Sigmoid colon (tissue), 7 donors: ENCODE measurements around the gene NELFE. TPM values are rescaled to one million over a fixed set of nuclear protein-coding genes. Genes with fewer than 3 reads are reported as not detected.

Experiments used
- DNase-seq: peaks from one replicate; pipeline ENCODE4 v3.0.0-alpha.2; 2019
- H3K27ac ChIP-seq, 4 donors: fragments of 200-600 bp; sonication (generic); one replicate each; pipeline ENCODE4 v1.5.1; 2016 to 2019; ENCODE audit warnings: mild to moderate bottlenecking in 1 of 4
- H3K27me3 ChIP-seq, 3 donors: fragments of 200-600 bp; sonication (generic); one replicate each; pipeline ENCODE4 v1.5.1; 2019; ENCODE audit warnings: mild to moderate bottlenecking in 1 of 3
- H3K36me3 ChIP-seq, 4 donors: fragments of 200-600 bp; sonication (generic); one replicate each; pipeline ENCODE4 v1.5.1; 2016 to 2019
- H3K4me1 ChIP-seq, 4 donors: fragments of 200-600 bp; sonication (generic); one replicate each; pipeline ENCODE4 v1.5.1; 2017 to 2019
- H3K4me3 ChIP-seq, 4 donors: fragments of 200-600 bp; sonication (generic); one replicate each; pipeline ENCODE4 v1.5.1; 2017 to 2019; ENCODE audit warnings: mild to moderate bottlenecking in 2 of 4, moderate library complexity in 1 of 4
- H3K9me3 ChIP-seq, 4 donors: fragments of 200-600 bp in 3 of 4; sonication (generic) in 3 of 4; one replicate each; pipeline versions ENCODE4 v1.5.1 to v1.6.1; 2013 to 2019
- CTCF ChIP-seq, 4 experiments: fragments of 450-650 bp in 3 of 4; fragments of 200-600 bp in 1 of 4; IDR thresholded peaks; one replicate each; pipeline ENCODE4 v1.5.1; 2016 to 2019; ENCODE audit warnings: antibody characterized with exemption in 4 of 4, mild to moderate bottlenecking in 3 of 4, moderate library complexity in 2 of 4
- EP300 ChIP-seq, 4 donors: sonication (generic); formaldehyde crosslinking; IDR thresholded peaks; one replicate each; pipeline ENCODE4 v1.6.1; 2017; ENCODE audit warnings: antibody characterized with exemption in 4 of 4
- POLR2A ChIP-seq, 2 donors: fragments of 450-650 bp; IDR thresholded peaks; one replicate each; pipeline ENCODE4 v1.6.1; 2016; ENCODE audit warnings: antibody characterized with exemption in 2 of 2, mild to moderate bottlenecking in 2 of 2, moderate library complexity in 2 of 2
- POLR2AphosphoS5 ChIP-seq, 4 donors: sonication (generic); formaldehyde crosslinking; IDR thresholded peaks; one replicate each; pipeline ENCODE4 v1.6.1; 2017; ENCODE audit warnings: antibody characterized with exemption in 4 of 4
- WGBS, 2 donors: extraction: QIAGEN DNeasy Blood & Tissue Kit; methylation state at CpG; one replicate each; pipeline ENCODE4 v1.1.7; 2013; 5-methylcytosine and 5-hydroxymethylcytosine counted together
- intact Hi-C: fragments of 100-400 bp; cut with DNase I; formaldehyde crosslinking; loops from one replicate; pipeline ENCODE4 v1.15.1; 2023
- polyA plus RNA-seq, 3 donors: library from polyadenylated mRNA; stranded (reverse); fragments of 200-250 nt; gene quantifications; one replicate each; pipeline ENCODE4 v1.2.3, GENCODE V29; 2013
- total RNA-seq, 4 donors: library from RNA; depleted of rRNA; stranded (reverse); fragments of >200 nt; gene quantifications; one replicate each; pipeline ENCODE4 v1.1.0, GENCODE V29; 2016
- donor health status: healthy with polysubstance abuse.
- donor health status: Bipolar disorder and iron deficiency.
- donor health status: healthy.

NELFE gene
- total and polyA plus RNA-seq, 7 donors = 52.5 to 96.9 (median 73.5) TPM

- no peak for TF ChIP-seq POLR2A (IDR thresholded peaks at IDR 0.05)
- peak overlapping the region; percentile 93 to 96 (median 94) for H3K27ac ChIP-seq
- no peaks in the 10 kb centered on the region for H3K9me3 ChIP-seq
- 19 to 27% methylated on average over 29 of the region's 29 CpGs for WGBS, 2 donors
- peaks cover 0 to 36% (median 29%) of the 10 kb centered on the region in 4 donors for H3K4me1 ChIP-seq
- no peaks in the 10 kb centered on the region for H3K27me3 ChIP-seq
- H3K36me3 ChIP-seq = peaks cover 0 to 44% (median 29%) of the 10 kb centered on the region in 4 donors
- H3K4me3 ChIP-seq = peak overlapping the region; percentile 50 to 81 (median 65)
- DNase-seq = peak; percentile 71
- intact Hi-C loops = loop anchor here (1.0 to 10.0 kb wide), 2 partner anchors 12 to 223 kb away; partner anchors contain the start of genes GPSM3, PBX2 and SKIC2
These were observed 12.7 kb upstream of the NELFE start for GRCh38 chr6:31971279-31971992.

- TF ChIP-seq POLR2A (IDR thresholded peaks at IDR 0.05) (no peak), POLR2AphosphoS5 (IDR thresholded peaks at IDR 0.05) (no peak), EP300 (IDR thresholded peaks at IDR 0.05) (no peak), CTCF (IDR thresholded peaks at IDR 0.05) (no peak)
These were observed 12.0 kb upstream of the NELFE start for GRCh38 chr6:31970604-31971271.

GRCh38 chr6:31969712-31970603 is 11.2 kb upstream of the NELFE start:
- no peak overlapping the region for H3K4me3 ChIP-seq
- H3K36me3 ChIP-seq = peaks cover 0 to 59% (median 36%) of the 10 kb centered on the region in 4 donors
- intact Hi-C loops = loop anchor here (10.0 kb wide), 1 partner anchor 225 kb away; the partner anchor contains the start of genes GPSM3 and PBX2
- 81 to 85% methylated on average over 17 of the region's 17 CpGs for WGBS, 2 donors
- DNase-seq = peak; percentile 61
- no peaks in the 10 kb centered on the region for H3K9me3 ChIP-seq
- peak overlapping the region; percentile 93 to 96 (median 94) for H3K27ac ChIP-seq
- TF ChIP-seq POLR2A (IDR thresholded peaks at IDR 0.05) (no peak), CTCF (IDR thresholded peaks at IDR 0.05) (no peak), EP300 (IDR thresholded peaks at IDR 0.05) (no peak), POLR2AphosphoS5 (IDR thresholded peaks at IDR 0.05) (no peak)
- H3K4me1 ChIP-seq = peaks cover 0 to 36% (median 29%) of the 10 kb centered on the region in 4 donors
- no peaks in the 10 kb centered on the region for H3K27me3 ChIP-seq

More at GRCh38 chr6:31970604-31971271, 12.0 kb upstream of the NELFE start:
- Histone ChIP-seq H3K4me3 (peak overlapping the region; percentile 50 to 81 (median 65)), H3K27me3 (no peaks in the 10 kb centered on the region), H3K36me3 (peaks cover 0 to 51% (median 33%) of the 10 kb centered on the region in 4 donors), H3K9me3 (no peaks in the 10 kb centered on the region), H3K4me1 (peaks cover 0 to 36% (median 29%) of the 10 kb centered on the region in 4 donors), H3K27ac (peak overlapping the region; percentile 93 to 96 (median 94))
- WGBS, 2 donors = 82 to 86% methylated on average over 18 of the region's 18 CpGs
- DNase-seq = peak; percentile 68
- intact Hi-C loops = loop anchor here (1.0 to 10.0 kb wide), 2 partner anchors 11 to 224 kb away; partner anchors contain the start of genes GPSM3, PBX2 and SKIC2

- TF ChIP-seq EP300 (IDR thresholded peaks at IDR 0.05) (no peak), CTCF (IDR thresholded peaks at IDR 0.05) (no peak), POLR2AphosphoS5 (IDR thresholded peaks at IDR 0.05) (no peak), POLR2A (IDR thresholded peaks at IDR 0.05) (no peak)
- Histone ChIP-seq H3K27ac (no peak overlapping the region), H3K9me3 (no peaks in the 10 kb centered on the region), H3K4me1 (peaks cover 0 to 34% (median 29%) of the 10 kb centered on the region in 4 donors), H3K4me3 (no peak overlapping the region), H3K27me3 (no peaks in the 10 kb centered on the region), H3K36me3 (peaks cover 3 to 68% (median 44%) of the 10 kb centered on the region in 4 donors)
- 89 to 91% methylated on average over 23 of the region's 23 CpGs for WGBS, 2 donors
- intact Hi-C loops = no loop called here
- DNase-seq = peak; percentile 65
These were observed 10.3 kb upstream of the NELFE start for GRCh38 chr6:31968791-31969711.
